GM23248 (cell line): ENCODE results near the gene PHACTR3. TPM values are rescaled to one million over a fixed set of nuclear protein-coding genes. Genes with fewer than 3 reads are reported as not detected.

ENCODE experiments used
- DNase-seq: peaks from one replicate; pipeline ENCODE4 v3.0.0-alpha.2; 2015
- H2AFZ ChIP-seq: fragments of 200-600 bp; sonication (generic); 2 replicates; pipeline ENCODE4 v1.6.1; 2016; ENCODE audit warnings: antibody characterized with exemption
- H3F3A ChIP-seq: fragments of 200-600 bp; sonication (generic); 2 replicates; pipeline ENCODE4 v1.6.1; 2016; ENCODE audit warnings: mild to moderate bottlenecking, antibody characterized with exemption, mixed run types; ENCODE audit not compliant: insufficient read depth
- H3K27ac ChIP-seq: fragments of 200-600 bp; sonication (generic); 2 replicates; pipeline ENCODE4 v1.5.1; 2016; ENCODE audit warnings: mild to moderate bottlenecking
- H3K27me3 ChIP-seq: fragments of 200-600 bp; sonication (generic); replicated peaks from 2 replicates; pipeline ENCODE4 v1.6.1; 2016; ENCODE audit warnings: mild to moderate bottlenecking; ENCODE audit not compliant: insufficient read depth
- H3K36me3 ChIP-seq: fragments of 200-600 bp; sonication (generic); 2 replicates; pipeline ENCODE4 v1.6.1; 2016; ENCODE audit warnings: low read depth, mild to moderate bottlenecking
- H3K4me1 ChIP-seq: fragments of 200-600 bp; sonication (generic); 2 replicates; pipeline ENCODE4 v1.6.1; 2016; ENCODE audit warnings: mild to moderate bottlenecking; ENCODE audit not compliant: insufficient read depth
- H3K4me2 ChIP-seq: fragments of 200-600 bp; sonication (generic); one replicate; pipeline ENCODE4 v1.6.1; 2016; ENCODE audit warnings: mild to moderate bottlenecking; ENCODE audit not compliant: unreplicated experiment
- H3K4me3 ChIP-seq: fragments of 200-600 bp; sonication (generic); 2 replicates; pipeline ENCODE4 v1.5.1; 2016; ENCODE audit warnings: mild to moderate bottlenecking
- H3K79me2 ChIP-seq: fragments of 200-600 bp; sonication (generic); 2 replicates; pipeline ENCODE4 v1.6.1; 2016; ENCODE audit warnings: mild to moderate bottlenecking; ENCODE audit not compliant: insufficient read depth
- H3K9ac ChIP-seq: fragments of 200-600 bp; sonication (generic); 2 replicates; pipeline ENCODE4 v1.6.1; 2016; ENCODE audit warnings: mild to moderate bottlenecking
- H3K9me2 ChIP-seq: fragments of 200-600 bp; sonication (generic); 2 replicates; pipeline ENCODE4 v1.6.1; 2016; ENCODE audit warnings: mixed run types, mild to moderate bottlenecking, moderate library complexity; ENCODE audit not compliant: insufficient read depth
- H3K9me3 ChIP-seq: fragments of 200-600 bp; sonication (generic); one replicate; pipeline ENCODE4 v1.6.1; 2017; ENCODE audit warnings: low read depth
- H4K20me1 ChIP-seq: fragments of 200-600 bp; sonication (generic); 2 replicates; pipeline ENCODE4 v1.6.0; 2016; ENCODE audit not compliant: insufficient read depth
- EZH2 ChIP-seq: fragments of 200-600 bp; sonication (generic); IDR thresholded peaks from 2 replicates; pipeline ENCODE4 v1.6.1; 2018; ENCODE audit warnings: antibody characterized with exemption, mild to moderate bottlenecking; ENCODE audit not compliant: insufficient read depth, poor library complexity, severe bottlenecking
- EZH2phosphoT487 ChIP-seq: fragments of 200-600 bp; sonication (generic); IDR thresholded peaks from 2 replicates; pipeline ENCODE4 v1.6.1; 2018; ENCODE audit warnings: antibody characterized with exemption, moderate library complexity, mild to moderate bottlenecking, low read depth; ENCODE audit not compliant: insufficient read depth
- WGBS, 2 experiments: methylation state at CpG; one replicate each; pipeline ENCODE4 v1.1.6; 2015 to 2017; ENCODE audit warnings: low lambda C conversion rate in 2 of 2, low coverage in 1 of 2; ENCODE audit errors: missing lambda C conversion rate in 2 of 2; 5-methylcytosine and 5-hydroxymethylcytosine counted together
- in situ Hi-C: fragments of 300-500 bp; cut with MboI; formaldehyde crosslinking; loops from 2 replicates; pipeline ENCODE4 v1.15.0; 2020
- polyA plus RNA-seq: library from polyadenylated mRNA; unstranded; fragments of >200 nt; fragmentation: Nextera tagmentation; extraction: Ambion mirVana; gene quantifications from 2 replicates; pipeline ENCODE4 v1.2.1, GENCODE V29; 2016
- total RNA-seq: library from RNA; depleted of rRNA; stranded (reverse); fragments of >200 nt; shearing (Covaris generic); gene quantifications from 2 replicates; pipeline ENCODE4 v1.2.3, GENCODE V29; 2014

Gene PHACTR3
- total and polyA plus RNA-seq, 2 experiments from 2014 or later: not detected

GRCh38 chr20:59632541-59633113 lies 28.3 kb downstream of the PHACTR3 start:
- Histone ChIP-seq H3K79me2 (no peaks in the 10 kb centered on the region), H4K20me1 (no peaks in the 10 kb centered on the region), H3K4me3 (no peak overlapping the region), H3K9me3 (no peaks in the 10 kb centered on the region), H3K27ac (no peak overlapping the region), H3K9ac (no peak overlapping the region), H2AFZ (no peak overlapping the region), H3K36me3 (no peaks in the 10 kb centered on the region), H3K27me3 (no peaks in the 10 kb centered on the region; the same call in 1 of the 2 replicates), H3F3A (no peaks in the 10 kb centered on the region), H3K4me2 (no peak overlapping the region), H3K4me1 (no peaks in the 10 kb centered on the region), H3K9me2 (no peaks in the 10 kb centered on the region)
- no peak for DNase-seq
- in situ Hi-C loops: no loop called here
- TF ChIP-seq EZH2 (no peak), EZH2phosphoT487 (no peak)
- WGBS, 2 experiments: 68 to 71% methylated on average over 8 of the region's 8 CpGs

GRCh38 chr20:59633656-59634251 lies 29.4 kb downstream of the PHACTR3 start:
- DNase-seq: no peak
- TF ChIP-seq EZH2: no peak
- TF ChIP-seq EZH2phosphoT487: no peak
- WGBS, 2 experiments: 81 to 83% methylated on average over 6 of the region's 6 CpGs

GRCh38 chr20:59634435-59635005 lies 30.2 kb downstream of the PHACTR3 start:
- Histone ChIP-seq H3K36me3 (no peaks in the 10 kb centered on the region), H3K4me2 (no peak overlapping the region), H3K27me3 (no peaks in the 10 kb centered on the region; the same call in 1 of the 2 replicates), H3K4me3 (no peak overlapping the region), H3K9me3 (no peaks in the 10 kb centered on the region), H3K4me1 (no peaks in the 10 kb centered on the region), H3K79me2 (no peaks in the 10 kb centered on the region), H2AFZ (no peak overlapping the region), H3K9ac (no peak overlapping the region), H3K9me2 (no peaks in the 10 kb centered on the region), H3K27ac (no peak overlapping the region), H4K20me1 (no peaks in the 10 kb centered on the region), H3F3A (no peaks in the 10 kb centered on the region)
- TF ChIP-seq EZH2 (no peak), EZH2phosphoT487 (no peak)
- in situ Hi-C loops: no loop called here
- WGBS, 2 experiments: 51 to 57% methylated on average over 18 of the region's 18 CpGs
- DNase-seq: no peak

More at GRCh38 chr20:59633656-59634251, 29.4 kb downstream of the PHACTR3 start:
- Histone ChIP-seq H3F3A (no peaks in the 10 kb centered on the region), H3K27ac (no peak overlapping the region), H3K27me3 (no peaks in the 10 kb centered on the region; the same call in 1 of the 2 replicates), H3K9ac (no peak overlapping the region), H3K4me1 (no peaks in the 10 kb centered on the region), H3K9me2 (no peaks in the 10 kb centered on the region), H3K4me3 (no peak overlapping the region), H3K9me3 (no peaks in the 10 kb centered on the region), H3K79me2 (no peaks in the 10 kb centered on the region), H4K20me1 (no peaks in the 10 kb centered on the region), H3K4me2 (no peak overlapping the region), H3K36me3 (no peaks in the 10 kb centered on the region), H2AFZ (no peak overlapping the region)
- in situ Hi-C loops: no loop called here

- WGBS, 2 experiments: 23 to 35% methylated on average over 3 of the region's 3 CpGs
- no peak overlapping the region for H2AFZ ChIP-seq
- H3K27me3 ChIP-seq: no peaks in the 10 kb centered on the region; the same call in 1 of the 2 replicates
- H3K9me2 ChIP-seq: no peaks in the 10 kb centered on the region
- no peaks in the 10 kb centered on the region for H3K4me1 ChIP-seq
- no peaks in the 10 kb centered on the region for H3K79me2 ChIP-seq
- no peaks in the 10 kb centered on the region for H3F3A ChIP-seq
- H4K20me1 ChIP-seq: no peaks in the 10 kb centered on the region
- DNase-seq: no peak
- TF ChIP-seq EZH2phosphoT487 (no peak), EZH2 (no peak)
- H3K9ac ChIP-seq: no peak overlapping the region
- in situ Hi-C loops: no loop called here
- H3K4me2 ChIP-seq: no peak overlapping the region
- H3K9me3 ChIP-seq: no peaks in the 10 kb centered on the region
- H3K36me3 ChIP-seq: no peaks in the 10 kb centered on the region
- no peak overlapping the region for H3K27ac ChIP-seq
- H3K4me3 ChIP-seq: no peak overlapping the region
Measured at GRCh38 chr20:59636766-59637370, 32.5 kb downstream of the PHACTR3 start.
